ENCODE data around the gene TRIM29.

GRCh38 chr11:120125024-120125423, 12.9 kb downstream of the TRIM29 start:
- TF ChIP-seq CTCF (conservative IDR thresholded peaks at IDR 0.05; ENCODE audit: low read depth, low read length), result no peak
- no peak for TF ChIP-seq NFE2L2 (IDR thresholded peaks at IDR 0.05; ENCODE audit: low read depth, low read length)
- no peak for TF ChIP-seq POLR2A (IDR thresholded peaks at IDR 0.05; ENCODE audit: low read depth, low read length)
- TF ChIP-seq MXI1 (IDR thresholded peaks at IDR 0.05; ENCODE audit: borderline replicate concordance, low read depth, low read length), result no peak
- TF ChIP-seq, protein P1, sequence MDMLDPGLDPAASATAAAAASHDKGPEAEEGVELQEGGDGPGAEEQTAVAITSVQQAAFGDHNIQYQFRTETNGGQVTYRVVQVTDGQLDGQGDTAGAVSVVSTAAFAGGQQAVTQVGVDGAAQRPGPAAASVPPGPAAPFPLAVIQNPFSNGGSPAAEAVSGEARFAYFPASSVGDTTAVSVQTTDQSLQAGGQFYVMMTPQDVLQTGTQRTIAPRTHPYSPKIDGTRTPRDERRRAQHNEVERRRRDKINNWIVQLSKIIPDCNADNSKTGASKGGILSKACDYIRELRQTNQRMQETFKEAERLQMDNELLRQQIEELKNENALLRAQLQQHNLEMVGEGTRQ (IDR thresholded peaks at IDR 0.05; ENCODE audit: low read depth, low read length), result no peak
- TF ChIP-seq CEBPB (IDR thresholded peaks at IDR 0.05; ENCODE audit: low read depth, low read length), result no peak
- TF ChIP-seq BHLHE40 (IDR thresholded peaks at IDR 0.05; ENCODE audit: low read depth, low read length), result no peak
- TF ChIP-seq FOS (IDR thresholded peaks at IDR 0.05; ENCODE audit: low read depth, low read length), result no peak
- no peak for TF ChIP-seq RAD21 (IDR thresholded peaks at IDR 0.05; ENCODE audit: low read length)
- no peak for TF ChIP-seq RCOR1 (IDR thresholded peaks at IDR 0.05; ENCODE audit: insufficient replicate concordance, low read length)
- no peak for TF ChIP-seq SMC3 (IDR thresholded peaks at IDR 0.05; ENCODE audit: low read depth, low read length)
- TF ChIP-seq RFX5 (IDR thresholded peaks at IDR 0.05; ENCODE audit: low read depth, low read length), result no peak
- TF ChIP-seq MAFK (IDR thresholded peaks at IDR 0.05; ENCODE audit: low read depth, low read length), result no peak

Measured in IMR-90 (cell line).